ENCODE results near the gene ADGB. TPM values are rescaled to one million over a fixed set of nuclear protein-coding genes. Genes with fewer than 3 reads are reported as not detected.

ADGB gene
- total and polyA plus RNA-seq, 9 of the 15 experiments (the other 6 are each of a cell fraction or from before 2014, with no cell fraction given): not detected

DNA sequence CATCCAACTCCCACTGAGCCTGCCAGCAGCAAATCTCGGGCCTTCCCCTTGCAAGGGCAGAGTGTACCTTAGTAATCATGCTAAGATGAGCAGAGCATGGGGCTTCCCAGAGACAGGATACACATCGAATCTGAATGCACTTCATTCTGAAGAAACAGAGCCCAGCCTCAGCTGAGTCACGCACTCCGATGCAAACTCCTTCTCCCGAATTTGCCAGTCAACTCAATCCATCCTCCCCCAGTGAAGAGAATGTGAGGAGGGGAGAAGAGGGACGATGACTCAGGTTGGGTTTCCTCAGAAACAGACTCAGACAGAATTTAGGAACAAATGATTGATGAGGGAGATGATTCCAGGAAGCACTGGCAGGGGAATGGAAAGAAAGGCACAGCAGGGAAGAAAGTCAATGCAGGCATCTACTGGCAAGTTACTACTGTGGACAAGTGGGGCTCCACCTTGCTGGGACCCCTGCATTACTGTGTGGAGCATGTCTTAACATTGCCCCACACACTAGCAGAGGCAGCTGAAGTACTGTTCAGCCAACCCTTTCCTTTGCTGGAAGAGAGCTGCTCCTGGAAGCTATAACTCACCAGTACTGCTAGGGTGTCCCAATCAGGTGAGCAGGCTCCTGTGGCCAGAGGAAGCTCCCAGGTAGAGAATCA is 251.6 kb downstream of the ADGB start (continued):
- TF ChIP-seq CTBP1 (IDR thresholded peaks at IDR 0.05; ENCODE audit: borderline replicate concordance) (0 out of 2 replicates have a peak, but pooled peaks have one; percentile 28), ZNF695 (CRISPR knock-in tag; IDR thresholded peaks at IDR 0.05) (no peak), ZNF76 (CRISPR knock-in tag; IDR thresholded peaks at IDR 0.05; ENCODE audit: borderline replicate concordance) (no peak), BCL6 (CRISPR knock-in tag; IDR thresholded peaks at IDR 0.05) (no peak), ZNF696 (CRISPR knock-in tag; conservative IDR thresholded peaks at IDR 0.05) (no peak), DACH1 (IDR thresholded peaks at IDR 0.05; ENCODE audit: partially characterized antibody) (no peak), ARID1B (IDR thresholded peaks at IDR 0.05) (peak; percentile 22; the same call in 1 of the 2 replicates)
- TF ChIP-seq, protein P1, sequence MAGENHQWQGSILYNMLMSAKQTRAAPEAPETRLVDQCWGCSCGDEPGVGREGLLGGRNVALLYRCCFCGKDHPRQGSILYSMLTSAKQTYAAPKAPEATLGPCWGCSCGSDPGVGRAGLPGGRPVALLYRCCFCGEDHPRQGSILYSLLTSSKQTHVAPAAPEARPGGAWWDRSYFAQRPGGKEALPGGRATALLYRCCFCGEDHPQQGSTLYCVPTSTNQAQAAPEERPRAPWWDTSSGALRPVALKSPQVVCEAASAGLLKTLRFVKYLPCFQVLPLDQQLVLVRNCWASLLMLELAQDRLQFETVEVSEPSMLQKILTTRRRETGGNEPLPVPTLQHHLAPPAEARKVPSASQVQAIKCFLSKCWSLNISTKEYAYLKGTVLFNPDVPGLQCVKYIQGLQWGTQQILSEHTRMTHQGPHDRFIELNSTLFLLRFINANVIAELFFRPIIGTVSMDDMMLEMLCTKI (IDR thresholded peaks at IDR 0.05; ENCODE audit: partially characterized antibody): no peak
- TF ChIP-seq, protein P2, sequence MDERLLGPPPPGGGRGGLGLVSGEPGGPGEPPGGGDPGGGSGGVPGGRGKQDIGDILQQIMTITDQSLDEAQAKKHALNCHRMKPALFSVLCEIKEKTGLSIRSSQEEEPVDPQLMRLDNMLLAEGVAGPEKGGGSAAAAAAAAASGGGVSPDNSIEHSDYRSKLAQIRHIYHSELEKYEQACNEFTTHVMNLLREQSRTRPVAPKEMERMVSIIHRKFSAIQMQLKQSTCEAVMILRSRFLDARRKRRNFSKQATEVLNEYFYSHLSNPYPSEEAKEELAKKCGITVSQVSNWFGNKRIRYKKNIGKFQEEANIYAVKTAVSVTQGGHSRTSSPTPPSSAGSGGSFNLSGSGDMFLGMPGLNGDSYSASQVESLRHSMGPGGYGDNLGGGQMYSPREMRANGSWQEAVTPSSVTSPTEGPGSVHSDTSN (CRISPR knock-in tag; IDR thresholded peaks at IDR 0.05; ENCODE audit: low read depth): no peak
- TF ChIP-seq, protein P2 (tag; conservative IDR thresholded peaks at IDR 0.05; ENCODE audit: low read depth): peak; percentile 37; the same call in 1 of the 2 replicates
- TF ChIP-seq, protein P3, sequence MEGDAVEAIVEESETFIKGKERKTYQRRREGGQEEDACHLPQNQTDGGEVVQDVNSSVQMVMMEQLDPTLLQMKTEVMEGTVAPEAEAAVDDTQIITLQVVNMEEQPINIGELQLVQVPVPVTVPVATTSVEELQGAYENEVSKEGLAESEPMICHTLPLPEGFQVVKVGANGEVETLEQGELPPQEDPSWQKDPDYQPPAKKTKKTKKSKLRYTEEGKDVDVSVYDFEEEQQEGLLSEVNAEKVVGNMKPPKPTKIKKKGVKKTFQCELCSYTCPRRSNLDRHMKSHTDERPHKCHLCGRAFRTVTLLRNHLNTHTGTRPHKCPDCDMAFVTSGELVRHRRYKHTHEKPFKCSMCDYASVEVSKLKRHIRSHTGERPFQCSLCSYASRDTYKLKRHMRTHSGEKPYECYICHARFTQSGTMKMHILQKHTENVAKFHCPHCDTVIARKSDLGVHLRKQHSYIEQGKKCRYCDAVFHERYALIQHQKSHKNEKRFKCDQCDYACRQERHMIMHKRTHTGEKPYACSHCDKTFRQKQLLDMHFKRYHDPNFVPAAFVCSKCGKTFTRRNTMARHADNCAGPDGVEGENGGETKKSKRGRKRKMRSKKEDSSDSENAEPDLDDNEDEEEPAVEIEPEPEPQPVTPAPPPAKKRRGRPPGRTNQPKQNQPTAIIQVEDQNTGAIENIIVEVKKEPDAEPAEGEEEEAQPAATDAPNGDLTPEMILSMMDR (IDR thresholded peaks at IDR 0.05 in 2 of 3, conservative IDR thresholded peaks at IDR 0.05 in 1 of 3; ENCODE audit: insufficient read depth in 2 of 3, low read depth in 1 of 3, low read length in 3 of 3): no peak
- TF ChIP-seq, protein P4, sequence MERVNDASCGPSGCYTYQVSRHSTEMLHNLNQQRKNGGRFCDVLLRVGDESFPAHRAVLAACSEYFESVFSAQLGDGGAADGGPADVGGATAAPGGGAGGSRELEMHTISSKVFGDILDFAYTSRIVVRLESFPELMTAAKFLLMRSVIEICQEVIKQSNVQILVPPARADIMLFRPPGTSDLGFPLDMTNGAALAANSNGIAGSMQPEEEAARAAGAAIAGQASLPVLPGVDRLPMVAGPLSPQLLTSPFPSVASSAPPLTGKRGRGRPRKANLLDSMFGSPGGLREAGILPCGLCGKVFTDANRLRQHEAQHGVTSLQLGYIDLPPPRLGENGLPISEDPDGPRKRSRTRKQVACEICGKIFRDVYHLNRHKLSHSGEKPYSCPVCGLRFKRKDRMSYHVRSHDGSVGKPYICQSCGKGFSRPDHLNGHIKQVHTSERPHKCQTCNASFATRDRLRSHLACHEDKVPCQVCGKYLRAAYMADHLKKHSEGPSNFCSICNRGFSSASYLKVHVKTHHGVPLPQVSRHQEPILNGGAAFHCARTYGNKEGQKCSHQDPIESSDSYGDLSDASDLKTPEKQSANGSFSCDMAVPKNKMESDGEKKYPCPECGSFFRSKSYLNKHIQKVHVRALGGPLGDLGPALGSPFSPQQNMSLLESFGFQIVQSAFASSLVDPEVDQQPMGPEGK (CRISPR knock-in tag; IDR thresholded peaks at IDR 0.05; ENCODE audit: borderline replicate concordance): no peak
- TF ChIP-seq, protein P5, sequence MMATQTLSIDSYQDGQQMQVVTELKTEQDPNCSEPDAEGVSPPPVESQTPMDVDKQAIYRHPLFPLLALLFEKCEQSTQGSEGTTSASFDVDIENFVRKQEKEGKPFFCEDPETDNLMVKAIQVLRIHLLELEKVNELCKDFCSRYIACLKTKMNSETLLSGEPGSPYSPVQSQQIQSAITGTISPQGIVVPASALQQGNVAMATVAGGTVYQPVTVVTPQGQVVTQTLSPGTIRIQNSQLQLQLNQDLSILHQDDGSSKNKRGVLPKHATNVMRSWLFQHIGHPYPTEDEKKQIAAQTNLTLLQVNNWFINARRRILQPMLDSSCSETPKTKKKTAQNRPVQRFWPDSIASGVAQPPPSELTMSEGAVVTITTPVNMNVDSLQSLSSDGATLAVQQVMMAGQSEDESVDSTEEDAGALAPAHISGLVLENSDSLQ (IDR thresholded peaks at IDR 0.05): peak; percentile 88
